Mucosa of stomach (tissue), 1 donor: Measurements from ENCODE around the gene FIS1.
"Not testable (repeated sequence)": the region's sequence is repeated elsewhere in the genome, so short reads cannot be mapped to it uniquely, and the experiment has no call there.

Experiments
- H3K27me3 ChIP-seq: one replicate; pipeline ENCODE4 v1.7.0; 2013; ENCODE audit warnings: mild to moderate bottlenecking, low read length; ENCODE audit not compliant: control insufficient read depth, insufficient read depth
- H3K36me3 ChIP-seq: one replicate; pipeline ENCODE4 v1.7.0; 2013; ENCODE audit warnings: low read length; ENCODE audit not compliant: control insufficient read depth, insufficient read depth
- H3K4me1 ChIP-seq: one replicate; pipeline ENCODE4 v1.7.0; 2013; ENCODE audit warnings: mild to moderate bottlenecking, low read length; ENCODE audit not compliant: control insufficient read depth, insufficient read depth
- H3K4me3 ChIP-seq: one replicate; pipeline ENCODE4 v1.7.0; 2013; ENCODE audit warnings: low read length
- H3K9ac ChIP-seq: one replicate; pipeline ENCODE4 v1.7.0; 2013; ENCODE audit warnings: mild to moderate bottlenecking, low read length, moderate library complexity
- H3K9me3 ChIP-seq: one replicate; pipeline ENCODE4 v1.7.0; 2013; ENCODE audit warnings: mild to moderate bottlenecking, low read length, moderate library complexity; ENCODE audit not compliant: control insufficient read depth
- donor health status: Pancreatic carcinoma.

The FIS1 gene

GRCh38 chr7:101278461-101279292 lies 33.8 kb upstream of the FIS1 start:
- Histone ChIP-seq H3K4me1 (no peaks in the 10 kb centered on the region), H3K9me3 (no peaks in the 10 kb centered on the region)

GRCh38 chr7:101277155-101277554 lies 32.3 kb upstream of the FIS1 start:
- Histone ChIP-seq H3K9ac (no peak overlapping the region), H3K9me3 (no peaks in the 10 kb centered on the region), H3K4me1 (no peaks in the 10 kb centered on the region), H3K36me3 (no peaks in the 10 kb centered on the region), H3K27me3 (peaks cover 4% of the 10 kb centered on the region), H3K4me3 (no peak overlapping the region)

More at GRCh38 chr7:101278461-101279292, 33.8 kb upstream of the FIS1 start:
- H3K9ac ChIP-seq: no peak overlapping the region
- no peaks in the 10 kb centered on the region for H3K36me3 ChIP-seq
- H3K4me3 ChIP-seq: no peak overlapping the region
- H3K27me3 ChIP-seq: peaks cover 4% of the 10 kb centered on the region

GRCh38 chr7:101273206-101273605 lies 28.3 kb upstream of the FIS1 start:
- H3K4me1 ChIP-seq: no peaks in the 10 kb centered on the region
- H3K4me3 ChIP-seq: no peak overlapping the region
- no peaks in the 10 kb centered on the region for H3K9me3 ChIP-seq
- H3K36me3 ChIP-seq: no peaks in the 10 kb centered on the region
- peaks cover 4% of the 10 kb centered on the region for H3K27me3 ChIP-seq
- no peak overlapping the region for H3K9ac ChIP-seq

- H3K27me3 ChIP-seq: peaks cover 4% of the 10 kb centered on the region
- H3K4me1 ChIP-seq: no peaks in the 10 kb centered on the region
- no peak overlapping the region for H3K9ac ChIP-seq
- H3K4me3 ChIP-seq: no peak overlapping the region
- no peaks in the 10 kb centered on the region for H3K9me3 ChIP-seq
- H3K36me3 ChIP-seq: no peaks in the 10 kb centered on the region
Observed at GRCh38 chr7:101271021-101271420, 26.1 kb upstream of the FIS1 start.

DNA sequence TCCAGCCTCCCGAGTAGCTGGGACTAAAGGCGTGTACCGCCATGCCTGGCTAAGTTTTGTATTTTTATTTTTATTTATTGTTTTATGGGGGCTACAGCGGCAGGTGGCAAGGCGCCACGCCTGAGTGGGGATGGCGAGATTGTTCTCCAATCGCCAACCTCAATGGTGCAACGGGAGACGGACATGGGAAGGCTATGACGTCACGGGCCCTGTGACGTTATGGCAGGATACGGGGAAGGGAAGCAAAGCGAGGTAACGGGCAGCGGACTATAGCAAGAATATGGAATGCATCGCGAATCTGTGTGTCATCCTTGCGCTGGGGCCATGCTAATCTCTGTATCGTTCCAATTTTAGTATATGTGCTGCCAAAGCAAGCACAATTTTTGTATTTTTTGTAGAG lies 24.8 kb upstream of the FIS1 start:
- Histone ChIP-seq H3K4me1 (no peaks in the 10 kb centered on the region), H3K4me3 (no peak overlapping the region), H3K36me3 (no peaks in the 10 kb centered on the region), H3K9me3 (no peaks in the 10 kb centered on the region), H3K27me3 (no peaks in the 10 kb centered on the region), H3K9ac (no peak overlapping the region)

DNA sequence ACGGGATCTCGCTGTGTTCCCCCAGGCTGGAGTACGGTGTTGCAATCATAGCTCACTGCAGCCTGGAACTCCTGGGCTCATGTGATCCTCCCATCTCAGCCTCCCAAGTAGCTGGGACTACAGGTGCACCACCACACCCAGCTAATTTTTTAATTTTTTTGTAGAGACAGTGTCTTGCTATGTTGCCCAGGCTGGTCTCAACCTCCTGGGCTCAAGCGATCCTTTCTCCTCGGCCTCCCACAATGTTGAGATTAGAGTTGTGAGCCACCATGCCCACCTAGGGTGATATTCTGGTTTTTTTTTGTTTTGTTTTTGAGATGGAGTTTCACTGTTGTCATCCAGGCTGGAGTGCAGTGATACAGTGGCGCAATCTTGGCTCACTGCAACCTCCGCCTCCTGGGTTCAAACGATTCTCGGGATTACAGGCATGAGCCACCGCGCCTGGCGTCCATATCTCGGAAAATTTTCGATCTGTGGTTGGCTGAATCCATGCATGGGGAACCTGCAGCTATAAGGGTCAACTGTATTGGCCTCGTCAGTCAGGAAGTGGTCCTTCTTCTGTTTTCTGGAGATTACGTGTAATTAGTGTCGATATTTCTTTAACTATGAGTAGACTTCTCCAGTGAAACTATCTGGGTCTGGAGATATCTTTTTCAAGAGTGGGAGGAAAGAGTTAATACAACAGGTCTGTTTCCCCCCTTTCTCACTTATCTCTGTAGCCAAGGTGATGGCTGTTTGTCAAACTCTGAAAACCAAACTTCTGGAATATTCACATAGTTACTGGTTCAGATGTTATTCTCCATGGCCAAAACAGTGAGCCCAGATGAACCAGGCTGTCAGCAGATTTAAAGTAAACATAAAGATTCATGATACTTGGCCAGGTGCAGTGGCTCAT lies 21.0 kb upstream of the FIS1 start:
- Histone ChIP-seq H3K9ac (no peak overlapping the region), H3K27me3 (no peaks in the 10 kb centered on the region), H3K4me3 (no peak overlapping the region), H3K9me3 (no peaks in the 10 kb centered on the region), H3K4me1 (no peaks in the 10 kb centered on the region), H3K36me3 (no peaks in the 10 kb centered on the region)

DNA sequence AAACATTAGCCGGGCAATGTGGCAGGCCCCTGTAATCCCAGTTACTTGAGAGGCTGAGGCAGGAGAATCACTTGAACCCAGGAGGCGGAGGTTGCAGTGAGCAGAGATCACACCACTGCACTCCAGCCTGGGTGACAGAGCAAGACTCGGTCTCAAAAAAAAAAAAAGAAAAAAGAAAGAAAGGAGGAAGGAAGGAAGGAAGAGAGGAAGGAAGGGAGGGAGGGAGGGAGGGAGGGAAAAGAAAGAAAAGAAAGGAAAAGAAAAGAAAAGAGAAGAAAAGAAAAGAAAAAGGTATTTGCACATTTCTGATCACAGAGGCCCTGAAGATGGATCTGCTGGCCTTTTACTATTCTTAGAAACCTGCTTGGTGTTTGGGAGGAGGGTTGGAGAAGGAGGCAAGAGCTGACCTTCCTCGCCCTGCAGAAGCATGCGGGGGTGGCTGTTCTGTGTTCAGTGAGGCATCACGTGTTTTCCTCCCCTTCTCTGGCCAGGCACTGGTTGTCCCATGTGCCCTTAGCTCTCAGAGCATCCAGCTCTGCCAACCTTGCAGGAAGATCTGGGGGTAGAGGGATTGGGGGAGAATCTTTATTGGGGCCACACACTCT lies 19.3 kb upstream of the FIS1 start:
- not testable (repeated sequence) for H3K4me3 ChIP-seq, H3K4me1 ChIP-seq, H3K27me3 ChIP-seq, H3K36me3 ChIP-seq, H3K9ac ChIP-seq, H3K9me3 ChIP-seq

- H3K27me3 ChIP-seq: no peaks in the 10 kb centered on the region
- no peak overlapping the region for H3K9ac ChIP-seq
- H3K4me3 ChIP-seq: no peak overlapping the region
Observed at GRCh38 chr7:101258243-101258731, 13.4 kb upstream of the FIS1 start.

DNA sequence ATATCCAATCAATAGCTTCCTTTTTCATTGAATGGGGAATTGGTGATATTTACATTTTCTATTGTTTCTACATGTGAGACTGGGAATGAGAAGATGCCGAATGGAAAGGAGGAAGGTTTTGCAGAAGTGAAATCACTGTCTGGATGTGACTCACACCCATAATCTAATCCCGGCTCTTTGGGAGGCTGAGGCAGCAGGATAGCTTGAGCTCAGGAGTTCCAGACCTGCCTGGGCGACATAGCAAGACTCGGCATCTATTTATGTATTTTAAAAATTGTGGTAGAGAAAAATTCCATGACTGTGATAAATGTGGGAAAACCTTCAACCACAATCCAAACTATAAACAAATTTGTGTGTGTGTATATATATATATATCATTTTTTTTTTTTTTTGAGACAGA lies 10.9 kb upstream of the FIS1 start:
- no peak overlapping the region for H3K9ac ChIP-seq
- H3K9me3 ChIP-seq: no peaks in the 10 kb centered on the region
- no peak overlapping the region for H3K4me3 ChIP-seq
- no peaks in the 10 kb centered on the region for H3K27me3 ChIP-seq
- H3K36me3 ChIP-seq: no peaks in the 10 kb centered on the region
- H3K4me1 ChIP-seq: peaks cover 5% of the 10 kb centered on the region

More at GRCh38 chr7:101258243-101258731, 13.4 kb upstream of the FIS1 start:
- H3K4me1 ChIP-seq: no peaks in the 10 kb centered on the region
- no peaks in the 10 kb centered on the region for H3K9me3 ChIP-seq
- H3K36me3 ChIP-seq: no peaks in the 10 kb centered on the region

DNA sequence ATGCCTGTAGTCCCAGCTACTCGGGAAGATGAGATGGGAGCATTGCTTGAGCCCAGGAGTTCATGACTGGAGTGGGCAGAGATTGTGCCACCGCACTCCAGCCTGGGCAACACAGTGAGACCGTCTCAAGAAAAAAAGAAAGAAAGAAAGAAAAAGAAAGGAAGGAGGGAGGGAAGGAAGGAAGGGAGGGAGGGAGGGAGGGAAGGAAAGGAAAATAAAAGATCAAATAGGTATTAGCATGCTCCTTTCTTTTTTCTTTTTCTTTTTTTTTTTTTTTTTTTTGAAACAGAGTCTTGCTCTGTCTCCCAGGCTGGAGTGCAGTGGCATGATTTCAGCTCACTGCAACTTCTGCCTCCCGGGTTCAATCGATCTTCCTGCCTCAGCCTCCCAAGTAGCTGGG lies 8.3 kb upstream of the FIS1 start:
- H3K4me1 ChIP-seq, H3K27me3 ChIP-seq, H3K36me3 ChIP-seq, H3K9ac ChIP-seq, H3K4me3 ChIP-seq, H3K9me3 ChIP-seq: not testable (repeated sequence)

- Histone ChIP-seq H3K4me3 (peak overlapping the region; percentile 82), H3K9ac (peak overlapping the region; percentile 84), H3K4me1 (peaks cover 10% of the 10 kb centered on the region), H3K27me3 (no peaks in the 10 kb centered on the region), H3K9me3 (no peaks in the 10 kb centered on the region), H3K36me3 (no peaks in the 10 kb centered on the region)
Observed at GRCh38 chr7:101251871-101252659, 7.2 kb upstream of the FIS1 start.
